Medulla oblongata (tissue), 1 donor: Measurements from ENCODE around the gene RAC2.

Experiments used
- DNase-seq: peaks from one replicate; pipeline ENCODE4 v3.0.0-alpha.2; 2015; ENCODE audit errors: extremely low spot score

Gene RAC2

GRCh38 chr22:37176464-37177061, 67.5 kb downstream of the RAC2 start:
- peak; percentile 84 for DNase-seq

- DNase-seq: no peak
Measured at GRCh38 chr22:37175414-37176281, 68.4 kb downstream of the RAC2 start.
